Activated naive CD4-positive, alpha-beta T cell treated with anti-CD3 and anti-CD28 coated beads, Interleukin-2, amount 50 U/mL, for 72 hours (primary cell): Measurements from ENCODE around the gene SRSF9. TPM values are rescaled to one million over a fixed set of nuclear protein-coding genes. Genes with fewer than 3 reads are reported as not detected.

Experiments
- total RNA-seq, 2 donors: library from RNA; stranded (reverse); gene quantifications; one replicate each; pipeline ENCODE4 v1.2.3, GENCODE V29; 2022

Gene SRSF9
- total RNA-seq, 2 donors from 2014 or later = 148 to 207 TPM

Other genes starting within 250 kb of the SRSF9 start
- 10 to 100 TPM; 49.8 to 66.8 TPM for gene PXN, start 204.0 kb downstream of the SRSF9 start, total RNA-seq
- gene RNU4-2, start 177.8 kb downstream of the SRSF9 start, total RNA-seq = 1,000 to 10,000 TPM; 2,655 to 3,867 TPM
- gene RNU4-1, start 176.5 kb downstream of the SRSF9 start, total RNA-seq = 1,000 to 10,000 TPM; 1,753 to 2,211 TPM
- gene SIRT4, start 167.4 kb downstream of the SRSF9 start, total RNA-seq = 1 to 10 TPM; 3.3 TPM
- not detected for gene PLA2G1B, start 142.0 kb downstream of the SRSF9 start, total RNA-seq
- gene MSI1, start 100.6 kb downstream of the SRSF9 start, total RNA-seq = under 1 TPM in 1 of 2 donors, not detected in 1; 0.51 TPM
- gene COX6A1, start 31.6 kb downstream of the SRSF9 start, total RNA-seq = 100 to 1,000 TPM; 416 to 490 TPM
- 10 to 100 TPM; 33.8 to 49.5 TPM for gene TRIAP1, start 23.4 kb downstream of the SRSF9 start, total RNA-seq
- gene GATC, start 23.3 kb downstream of the SRSF9 start, total RNA-seq = 10 to 100 TPM; 27.5 to 46.3 TPM
- gene DYNLL1, start 26.4 kb upstream of the SRSF9 start, total RNA-seq = 100 to 1,000 TPM in 1 of 2 donors, 10 to 100 TPM in 1; 49.5 to 157 TPM
- gene COQ5, start 59.4 kb upstream of the SRSF9 start, total RNA-seq = 10 to 100 TPM in 1 of 2 donors, 1 to 10 TPM in 1; 9.7 to 37.8 TPM
- gene RNF10, start 64.6 kb upstream of the SRSF9 start, total RNA-seq = 100 to 1,000 TPM; 182 to 196 TPM
- 10 to 100 TPM; 34.7 to 51.5 TPM for gene POP5, start 111.7 kb upstream of the SRSF9 start, total RNA-seq
- 1 to 10 TPM in 1 of 2 donors, not detected in 1; 3.0 TPM for gene CABP1, start 170.9 kb upstream of the SRSF9 start, total RNA-seq
- gene MLEC, start 217.4 kb upstream of the SRSF9 start, total RNA-seq = 10 to 100 TPM; 51.0 to 89.9 TPM
- 10 to 100 TPM; 24.3 to 26.7 TPM for gene UNC119B, start 240.7 kb upstream of the SRSF9 start, total RNA-seq